OCI-LY1 (cell line): ENCODE measurements around the gene ARHGAP24.

Experiments used
- H2AFZ ChIP-seq: fragments of 200-600 bp; sonication (generic), shearing (Covaris generic); 2 replicates; pipeline ENCODE4 v1.6.0; 2014; ENCODE audit warnings: antibody characterized with exemption, mild to moderate bottlenecking, low read length
- H3F3A ChIP-seq: fragments of 200-600 bp; sonication (generic), shearing (Covaris generic); 2 replicates; pipeline ENCODE4 v1.6.0; 2014; ENCODE audit warnings: mild to moderate bottlenecking, antibody characterized with exemption, low read length, moderate library complexity; ENCODE audit not compliant: insufficient read depth
- H3K27ac ChIP-seq: fragments of 200-600 bp; sonication (generic); 2 replicates; pipeline ENCODE4 v1.5.1; 2014; ENCODE audit warnings: low read length, mixed run types, mild to moderate bottlenecking, low read depth; ENCODE audit not compliant: poor library complexity, severe bottlenecking
- H3K27me3 ChIP-seq: fragments of 200-600 bp; sonication (generic); 2 replicates; pipeline ENCODE4 v1.6.0; 2014; ENCODE audit warnings: antibody characterized with exemption, mild to moderate bottlenecking, low read length, moderate library complexity; ENCODE audit not compliant: insufficient read depth
- H3K36me3 ChIP-seq: fragments of 200-600 bp; sonication (generic); 2 replicates; pipeline ENCODE4 v1.6.1; 2014; ENCODE audit warnings: mild to moderate bottlenecking, antibody characterized with exemption, low read length, moderate library complexity, mixed read lengths; ENCODE audit not compliant: insufficient read depth
- H3K4me1 ChIP-seq: fragments of 200-600 bp; sonication (generic); 2 replicates; pipeline ENCODE4 v1.5.1; 2014; ENCODE audit warnings: mild to moderate bottlenecking, low read length, moderate library complexity; ENCODE audit not compliant: insufficient read depth, severe bottlenecking
- H3K4me2 ChIP-seq: fragments of 200-600 bp; sonication (generic), shearing (Covaris generic); 2 replicates; pipeline ENCODE4 v1.6.1; 2014; ENCODE audit warnings: low read length
- H3K4me3 ChIP-seq: fragments of 200-600 bp; sonication (generic); 2 replicates; pipeline ENCODE4 v1.5.1; 2014; ENCODE audit warnings: low read length, low read depth, mild to moderate bottlenecking, mixed read lengths; ENCODE audit not compliant: poor library complexity, severe bottlenecking
- H3K79me2 ChIP-seq: fragments of 200-600 bp; shearing (Covaris generic); 2 replicates; pipeline ENCODE4 v1.6.1; 2016; ENCODE audit warnings: mixed run types, low read length, mixed read lengths; ENCODE audit not compliant: insufficient read depth
- H3K9ac ChIP-seq: fragments of 200-600 bp; sonication (generic), shearing (Covaris generic); 2 replicates; pipeline ENCODE4 v1.6.1; 2014; ENCODE audit warnings: mild to moderate bottlenecking, low read length, mixed read lengths
- H3K9me2 ChIP-seq: fragments of 200-600 bp; sonication (generic), shearing (Covaris generic); 2 replicates; pipeline ENCODE4 v1.6.1; 2014; ENCODE audit warnings: low read depth, mild to moderate bottlenecking, low read length, mixed read lengths
- H3K9me3 ChIP-seq: fragments of 200-600 bp; shearing (Covaris generic); 2 replicates; pipeline ENCODE4 v1.6.1; 2014; ENCODE audit warnings: low read length, mixed read lengths
- H4K20me1 ChIP-seq: fragments of 200-600 bp; sonication (generic), shearing (Covaris generic); 2 replicates; pipeline ENCODE4 v1.6.0; 2016; ENCODE audit warnings: mild to moderate bottlenecking, low read length; ENCODE audit not compliant: insufficient read depth
- EZH2 ChIP-seq: fragments of 200-600 bp; sonication (generic), shearing (Covaris generic); IDR thresholded peaks from 2 replicates; pipeline ENCODE4 v1.8.0; 2017; ENCODE audit warnings: borderline replicate concordance, mixed run types, mild to moderate bottlenecking, antibody characterized with exemption, low read length, moderate library complexity, mixed read lengths
- TF ChIP-seq, protein P1 (sequence below): fragments of 200-600 bp; sonication (generic), shearing (Covaris generic); IDR thresholded peaks from 2 replicates; pipeline ENCODE4 v1.5.1; 2017; ENCODE audit warnings: mild to moderate bottlenecking, antibody characterized with exemption, low read length, moderate library complexity, mixed read lengths

Gene ARHGAP24

DNA sequence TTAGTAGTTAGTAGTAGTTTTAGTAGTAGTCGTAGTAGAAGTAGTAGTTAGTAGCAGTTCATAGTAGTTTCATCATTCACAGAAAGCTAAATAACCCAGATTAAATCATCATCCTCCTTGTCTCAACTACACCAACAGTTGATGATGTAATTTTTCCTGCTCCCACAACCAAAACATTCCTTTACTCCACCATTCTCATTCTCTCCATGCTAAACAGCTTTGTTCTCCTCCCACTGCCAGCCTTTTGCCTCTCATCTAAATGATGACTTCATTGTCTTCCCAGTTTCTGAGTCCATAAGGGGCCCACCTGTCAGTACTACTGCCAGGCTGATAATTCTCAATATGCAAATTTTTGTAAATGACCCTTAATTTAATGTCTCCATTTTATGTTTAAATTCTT, 68.9 kb downstream of the ARHGAP24 start:
- Histone ChIP-seq H3K79me2 (peaks cover 90% of the 10 kb centered on the region), H3K9me2 (no peaks in the 10 kb centered on the region), H3K9me3 (peaks cover 3% of the 10 kb centered on the region; the same call in 1 of the 2 replicates), H4K20me1 (no peaks in the 10 kb centered on the region), H3K4me3 (no peak overlapping the region), H3K9ac (no peak overlapping the region), H3K4me1 (peaks cover 66% of the 10 kb centered on the region), H2AFZ (no peak overlapping the region), H3K27me3 (no peaks in the 10 kb centered on the region), H3K36me3 (peaks cover 84% of the 10 kb centered on the region), H3F3A (no peaks in the 10 kb centered on the region), H3K27ac (peak overlapping the region; percentile 52), H3K4me2 (no peak overlapping the region)
- TF ChIP-seq, protein P1, sequence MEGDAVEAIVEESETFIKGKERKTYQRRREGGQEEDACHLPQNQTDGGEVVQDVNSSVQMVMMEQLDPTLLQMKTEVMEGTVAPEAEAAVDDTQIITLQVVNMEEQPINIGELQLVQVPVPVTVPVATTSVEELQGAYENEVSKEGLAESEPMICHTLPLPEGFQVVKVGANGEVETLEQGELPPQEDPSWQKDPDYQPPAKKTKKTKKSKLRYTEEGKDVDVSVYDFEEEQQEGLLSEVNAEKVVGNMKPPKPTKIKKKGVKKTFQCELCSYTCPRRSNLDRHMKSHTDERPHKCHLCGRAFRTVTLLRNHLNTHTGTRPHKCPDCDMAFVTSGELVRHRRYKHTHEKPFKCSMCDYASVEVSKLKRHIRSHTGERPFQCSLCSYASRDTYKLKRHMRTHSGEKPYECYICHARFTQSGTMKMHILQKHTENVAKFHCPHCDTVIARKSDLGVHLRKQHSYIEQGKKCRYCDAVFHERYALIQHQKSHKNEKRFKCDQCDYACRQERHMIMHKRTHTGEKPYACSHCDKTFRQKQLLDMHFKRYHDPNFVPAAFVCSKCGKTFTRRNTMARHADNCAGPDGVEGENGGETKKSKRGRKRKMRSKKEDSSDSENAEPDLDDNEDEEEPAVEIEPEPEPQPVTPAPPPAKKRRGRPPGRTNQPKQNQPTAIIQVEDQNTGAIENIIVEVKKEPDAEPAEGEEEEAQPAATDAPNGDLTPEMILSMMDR, result no peak
- TF ChIP-seq EZH2, result no peak

DNA sequence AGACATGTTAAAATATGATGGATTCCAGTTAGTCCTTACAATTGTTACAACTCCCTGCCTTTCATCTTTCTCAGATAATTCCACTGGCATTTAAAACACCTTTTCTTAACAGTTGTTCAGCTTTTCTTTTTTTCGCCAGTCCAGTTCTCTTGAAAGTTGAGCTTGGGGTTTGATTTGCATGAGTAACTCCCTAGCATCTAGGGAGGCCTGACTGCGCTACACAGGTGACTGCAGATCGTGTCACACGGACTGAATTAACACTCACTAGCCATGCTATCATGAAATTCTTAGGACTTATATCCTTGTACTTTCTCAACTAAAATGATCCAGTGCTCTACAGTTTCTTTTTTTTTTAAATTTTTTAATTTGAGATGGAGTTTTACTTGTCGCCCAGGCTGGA, 69.8 kb downstream of the ARHGAP24 start:
- peaks cover 3% of the 10 kb centered on the region; the same call in 1 of the 2 replicates for H3K9me3 ChIP-seq
- H3K79me2 ChIP-seq, result peaks cover 90% of the 10 kb centered on the region
- peaks cover 84% of the 10 kb centered on the region for H3K36me3 ChIP-seq
- H3K27ac ChIP-seq, result peak overlapping the region; percentile 52
- H3K9me2 ChIP-seq, result no peaks in the 10 kb centered on the region
- H4K20me1 ChIP-seq, result no peaks in the 10 kb centered on the region
- H3K9ac ChIP-seq, result no peak overlapping the region
- H3K4me3 ChIP-seq, result no peak overlapping the region
- TF ChIP-seq, protein P1, result no peak
- no peak for TF ChIP-seq EZH2
- H3F3A ChIP-seq, result no peaks in the 10 kb centered on the region
- no peaks in the 10 kb centered on the region for H3K27me3 ChIP-seq
- H2AFZ ChIP-seq, result no peak overlapping the region
- H3K4me1 ChIP-seq, result peaks cover 66% of the 10 kb centered on the region
- no peak overlapping the region for H3K4me2 ChIP-seq

DNA sequence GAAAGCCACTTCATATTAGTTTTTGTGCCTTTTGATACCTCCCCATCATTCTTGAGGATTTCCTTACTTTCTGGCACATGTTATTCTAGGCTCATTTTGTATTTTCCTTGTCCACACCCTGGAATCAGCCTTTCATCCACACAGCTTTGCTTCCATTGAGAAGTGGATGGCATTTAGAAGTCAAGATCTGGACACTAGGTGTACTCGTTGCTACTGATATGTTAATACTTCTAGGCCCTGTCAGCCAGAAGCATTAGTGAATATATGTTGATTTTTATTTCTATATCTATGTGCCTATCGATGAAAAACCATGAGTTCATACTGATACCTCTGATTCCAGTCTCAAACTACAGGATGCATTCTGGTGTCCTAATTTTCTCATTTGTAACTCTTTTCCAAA, 73.2 kb downstream of the ARHGAP24 start:
- Histone ChIP-seq H3K79me2 (peaks cover 99% of the 10 kb centered on the region), H3K4me3 (no peak overlapping the region), H3K9me2 (no peaks in the 10 kb centered on the region), H3K4me2 (no peak overlapping the region), H2AFZ (no peak overlapping the region), H3K36me3 (peaks cover 82% of the 10 kb centered on the region), H3K9ac (no peak overlapping the region), H3K27ac (peak overlapping the region; percentile 62), H3K9me3 (peaks cover 12% of the 10 kb centered on the region; the same call in 1 of the 2 replicates), H3F3A (no peaks in the 10 kb centered on the region), H3K27me3 (no peaks in the 10 kb centered on the region), H3K4me1 (peaks cover 56% of the 10 kb centered on the region), H4K20me1 (no peaks in the 10 kb centered on the region)
- TF ChIP-seq EZH2, result no peak
- TF ChIP-seq, protein P1, result peak; percentile 12; the same call in 1 of the 2 replicates
